ENCODE data around the gene GRIK1.

GRCh38 chr21:29613021-29613420 is 326.8 kb downstream of the GRIK1 start:
- TF ChIP-seq POLR2AphosphoS5 (IDR thresholded peaks at IDR 0.05) (no peak), POLR2A (IDR thresholded peaks at IDR 0.05) (no peak)

All from prostate gland (tissue), 1 donor.